ENCODE results near the gene LAMA5. TPM values are rescaled to one million over a fixed set of nuclear protein-coding genes. Genes with fewer than 3 reads are reported as not detected.

The LAMA5 gene
- total and polyA plus RNA-seq, 2 of the 8 experiments (the other 6 are each of a cell fraction or from before 2014, with no cell fraction given), result 34.4 to 225 TPM

- Histone ChIP-seq H4K5ac (ENCODE audit: insufficient read length, low read depth, low read length) (no peak overlapping the region), H3K79me1 (ENCODE audit: low read depth, low read length) (no peaks in the 10 kb centered on the region), H2BK12ac (ENCODE audit: low read depth, low read length) (no peak overlapping the region), H3K36me3 (ENCODE audit: control insufficient read depth in 2 of 4, insufficient read depth in 4 of 4, low read length in 3 of 4) (peaks cover 5 to 32% (median 28%) of the 10 kb centered on the region in 4 experiments; a peak in 7 of 8 replicates), H4K91ac (replicated peaks; ENCODE audit: insufficient read length, low read length) (no peak overlapping the region), H2BK5ac (ENCODE audit: low read depth, low read length) (no peak overlapping the region), H3K79me2 (ENCODE audit: control insufficient read depth in 1 of 2, insufficient read depth in 2 of 2, low read length in 2 of 2) (no peaks in the 10 kb centered on the region), H3K9ac (replicated peaks in 1 of 4; ENCODE audit: extremely low read depth in 1 of 4, low read depth in 3 of 4, low read length in 3 of 4) (no peak overlapping the region), H2BK120ac (replicated peaks; ENCODE audit: low read depth, low read length) (no peak overlapping the region), H3K9me3 (ENCODE audit: insufficient read depth in 2 of 2, low read depth in 1 of 2, low read length in 1 of 2) (no peaks in the 10 kb centered on the region), H4K20me1 (replicated peaks in 1 of 2; ENCODE audit: control insufficient read depth in 1 of 2, insufficient read depth in 2 of 2, low read length in 2 of 2) (peaks cover under 1 to 9% of the 10 kb centered on the region in 2 experiments), H3K4me2 (ENCODE audit: insufficient read depth in 1 of 2, low read depth in 2 of 2, low read length in 2 of 2) (no peak overlapping the region), H3K4me1 (replicated peaks in 1 of 4; ENCODE audit: control insufficient read depth in 3 of 4, insufficient read depth in 4 of 4, low read length in 3 of 4) (no peaks in the 10 kb centered on the region), H2AK5ac (ENCODE audit: low read depth, low read length) (no peak overlapping the region), H3K23me2 (ENCODE audit: low read depth, low read length) (peaks cover 3% of the 10 kb centered on the region; the same call in 1 of the 2 replicates), H3K14ac (ENCODE audit: insufficient read length) (no peak overlapping the region), H4K8ac (ENCODE audit: extremely low read depth, insufficient read depth, low read length) (no peak overlapping the region), H3K23ac (ENCODE audit: insufficient read length) (no peak overlapping the region), H2AFZ (ENCODE audit: low read length) (no peak overlapping the region), H3K18ac (ENCODE audit: extremely low read depth, low read length) (no peak overlapping the region), H3K56ac (replicated peaks; ENCODE audit: insufficient read length, low read depth, low read length) (no peak overlapping the region), H3K27ac (ENCODE audit: low read depth, low read length) (no peak overlapping the region), H2BK20ac (ENCODE audit: low read length) (no peak overlapping the region), H2BK15ac (ENCODE audit: low read length) (no peak overlapping the region), H3K27me3 (replicated peaks in 1 of 4; ENCODE audit: control insufficient read depth in 3 of 4, extremely low read depth in 1 of 4, insufficient read depth in 3 of 4, low read length in 3 of 4) (no peaks in the 10 kb centered on the region), H3K4ac (replicated peaks; ENCODE audit: insufficient read length, low read depth, low read length) (no peak overlapping the region), H3K4me3 (ENCODE audit: extremely low read depth in 1 of 4, insufficient read depth in 2 of 4, low read depth in 3 of 4, low read length in 4 of 4) (no peak overlapping the region)
- no peak for DNase-seq (ENCODE audit: low read depth in 1 of 2, low spot score in 2 of 2)
- TF ChIP-seq RXRA (IDR thresholded peaks at IDR 0.05; ENCODE audit: insufficient read depth, low read depth, low read length) (no peak), EP300 (IDR thresholded peaks at IDR 0.05; ENCODE audit: borderline replicate concordance in 1 of 2, low read depth in 2 of 2, low read length in 2 of 2) (no peak)
- FAIRE-seq, result no peak
- POLR2A ChIA-PET (ENCODE audit: partially characterized antibody), result interaction anchor here (0.7 kb wide), 1 partner anchor 164 kb away, joined by 3 read pairs; no protein-coding TSS in a partner anchor
- WGBS, 2 experiments (ENCODE audit: extremely low coverage in 1 of 2, insufficient coverage in 1 of 2, insufficient read length in 1 of 2, insufficient replicate concordance in 2 of 2, low coverage in 1 of 2, low lambda C conversion rate in 2 of 2, missing lambda C conversion rate in 1 of 2), result 87% methylated on average over 13 of the region's 13 CpGs; no CpG with 5 or more reads in 1 of the 2 experiments
- CTCF ChIA-PET (ENCODE audit: partially characterized antibody), result interaction anchor here (0.5 to 1.8 kb wide), 6 partner anchors 9 to 1487 kb away, joined by 3 to 7 read pairs (median 4); no protein-coding TSS in a partner anchor
Observed at GRCh38 chr20:62277253-62277652, 89.9 kb downstream of the LAMA5 start.

Data from H1 (cell line).